HG02852 (cell line): ENCODE data around the gene PLAU.
"Not testable (repeated sequence)": the region's sequence is repeated elsewhere in the genome, so short reads cannot be mapped to it uniquely, and the experiment has no call there.

Experiments used
- ATAC-seq: cut with Tn5 transposase; IDR thresholded peaks from one replicate; pipeline ENCODE4 v1.9.1; 2021; ENCODE audit warnings: mild to moderate bottlenecking, moderate library complexity; ENCODE audit not compliant: unreplicated experiment

The PLAU gene

DNA sequence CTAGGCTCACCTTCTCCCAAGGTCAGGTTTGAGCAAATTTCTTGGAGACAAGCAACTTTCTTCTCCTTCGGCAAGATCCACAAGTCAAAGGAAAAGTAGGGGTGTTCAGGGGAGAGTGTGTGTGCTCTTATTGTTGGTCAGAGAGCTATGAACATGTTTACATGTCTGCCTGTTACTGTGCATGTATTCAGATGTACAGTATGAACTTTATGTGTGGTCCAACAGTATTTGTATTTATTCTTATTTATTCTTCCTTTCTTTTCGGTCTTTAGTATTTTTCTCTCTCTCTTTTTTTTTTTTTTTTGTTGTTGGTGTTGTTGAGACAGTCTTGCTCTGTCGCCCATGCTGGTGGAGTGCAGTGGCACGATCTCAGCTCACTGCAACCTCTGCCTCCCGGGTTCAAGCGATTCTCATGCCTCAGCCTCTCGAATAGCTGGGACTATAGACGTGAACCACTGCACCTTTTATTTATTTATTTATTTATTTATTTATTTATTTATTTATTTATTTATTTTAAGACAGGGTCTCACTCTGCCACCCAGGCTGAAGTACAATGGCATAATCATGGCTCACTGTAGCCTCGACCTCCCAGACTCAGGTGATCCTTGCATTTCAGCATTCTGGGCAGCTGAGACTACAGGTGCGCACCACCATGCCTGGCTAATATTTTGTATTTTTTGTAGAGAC is 38.2 kb downstream of the PLAU start:
- ATAC-seq, result no peak

GRCh38 chr10:73950155-73950948 is 39.4 kb downstream of the PLAU start:
- ATAC-seq, result no peak

DNA sequence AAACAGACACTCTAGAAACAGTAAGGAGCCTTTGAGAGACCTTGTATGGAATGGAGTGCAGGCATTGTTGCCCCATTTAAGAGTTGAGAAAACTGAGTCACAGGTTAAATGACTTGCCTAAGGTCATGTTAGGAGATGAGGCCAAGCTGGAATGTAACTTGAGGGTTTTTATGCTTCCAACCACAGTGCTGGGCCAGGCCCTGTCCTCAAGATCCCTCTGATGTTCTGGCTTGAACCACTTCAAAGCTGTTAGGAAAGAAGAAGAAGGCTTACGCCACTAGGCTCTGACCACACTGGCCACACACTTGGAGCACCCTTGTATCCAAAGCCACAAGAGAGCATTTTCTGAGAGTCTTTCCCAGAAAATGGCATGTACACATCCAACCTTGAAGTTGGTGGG is 42.7 kb downstream of the PLAU start:
- ATAC-seq, result no peak

DNA sequence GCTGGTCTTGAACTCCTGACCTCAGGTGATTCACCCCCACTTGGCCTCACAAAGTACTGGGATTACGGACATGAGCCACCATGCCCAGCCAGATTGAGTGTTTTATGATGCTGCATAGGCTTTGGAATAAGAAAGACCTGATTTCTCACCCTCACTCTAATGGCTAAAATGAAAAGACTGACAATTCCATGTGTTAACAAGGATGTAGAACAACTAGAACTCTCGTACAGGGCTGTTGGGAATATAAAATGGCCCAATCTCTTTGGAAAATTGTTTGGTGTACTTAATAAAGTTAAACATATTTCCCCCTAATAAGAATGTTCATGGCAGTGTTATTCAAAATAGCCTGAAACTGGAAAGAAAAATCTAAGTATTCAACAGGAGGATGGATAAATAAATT is 43.8 kb downstream of the PLAU start:
- ATAC-seq, result no peak

DNA sequence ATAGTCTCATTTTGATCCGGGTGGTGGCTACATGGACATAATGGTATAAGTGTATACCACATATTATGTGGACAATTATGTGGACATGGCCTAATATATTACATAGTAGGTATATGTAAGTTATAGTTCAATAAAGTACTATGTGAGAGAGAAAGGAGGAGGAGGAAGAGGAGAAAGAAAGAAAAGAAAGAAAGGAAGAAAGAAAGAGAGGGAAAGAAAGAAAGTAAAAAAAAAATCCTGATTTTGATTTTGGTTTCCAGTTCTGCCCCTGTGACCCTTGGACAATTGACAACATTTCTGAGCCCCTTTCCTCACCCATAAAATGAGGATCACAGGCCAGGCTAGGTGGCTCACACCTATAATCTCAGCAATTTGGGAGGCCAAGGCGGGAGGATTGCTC is 44.8 kb downstream of the PLAU start:
- ATAC-seq, result no peak

GRCh38 chr10:73956476-73957359 is 45.8 kb downstream of the PLAU start:
- ATAC-seq, result no peak

DNA sequence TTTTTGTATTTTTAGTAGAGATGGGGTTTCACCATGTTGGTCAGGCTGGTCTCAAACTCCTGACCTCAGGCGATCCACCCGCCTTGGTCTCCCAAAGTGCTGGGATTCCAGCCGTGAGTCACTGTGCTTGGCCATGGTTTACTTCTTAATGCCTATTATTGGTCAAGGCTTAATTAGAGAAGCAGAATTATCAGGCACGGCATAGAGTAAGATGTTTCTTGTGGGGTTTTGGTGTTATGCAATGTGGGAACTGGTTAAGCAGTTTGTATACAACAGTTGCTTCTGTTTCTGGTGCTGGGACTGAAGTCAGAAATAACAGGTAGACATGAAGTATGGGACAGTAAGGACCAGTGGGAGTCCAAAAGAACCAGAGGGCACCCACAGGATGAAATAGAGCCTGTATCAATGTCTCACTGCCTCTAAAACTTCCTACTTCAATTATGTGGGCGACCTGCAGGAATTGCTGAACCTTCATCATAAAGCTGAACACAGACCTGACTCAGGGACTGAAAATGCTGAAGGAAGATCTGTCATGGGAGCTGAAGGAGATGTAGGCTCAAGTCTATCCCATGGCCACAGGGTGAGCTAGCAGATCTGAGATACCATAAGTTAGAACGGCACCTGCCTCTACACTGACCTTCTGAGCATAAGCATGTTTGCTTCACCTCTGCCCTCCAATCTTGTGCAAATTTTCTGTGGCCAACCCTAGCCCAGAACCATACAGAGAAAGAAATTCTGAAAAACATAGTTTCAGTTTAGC is 48.7 kb downstream of the PLAU start:
- ATAC-seq, result no peak

- no peak for ATAC-seq
Measured at GRCh38 chr10:73962386-73962785, 51.5 kb downstream of the PLAU start.

- not testable (repeated sequence) for ATAC-seq
Measured at GRCh38 chr10:73963533-73963932, 52.6 kb downstream of the PLAU start.

DNA sequence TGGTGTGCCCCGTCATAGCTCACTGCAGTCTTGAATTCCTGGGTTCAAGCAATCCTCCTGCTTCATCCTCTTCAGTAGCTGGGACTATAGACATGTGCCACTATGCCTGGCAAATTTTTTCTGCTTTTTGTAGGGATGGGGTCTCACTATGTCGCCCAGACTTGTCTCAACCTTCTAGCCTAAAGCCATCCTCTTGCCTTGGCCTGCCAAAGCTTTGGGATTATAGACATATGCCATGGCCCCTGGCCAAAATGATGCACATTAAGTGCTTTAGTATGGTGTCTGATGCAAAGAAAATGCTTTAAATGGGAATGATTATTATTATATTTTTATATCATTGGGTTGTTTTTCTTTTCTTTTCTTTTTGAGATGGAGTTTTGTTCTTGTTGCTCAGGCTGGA is 53.8 kb downstream of the PLAU start:
- no peak for ATAC-seq

DNA sequence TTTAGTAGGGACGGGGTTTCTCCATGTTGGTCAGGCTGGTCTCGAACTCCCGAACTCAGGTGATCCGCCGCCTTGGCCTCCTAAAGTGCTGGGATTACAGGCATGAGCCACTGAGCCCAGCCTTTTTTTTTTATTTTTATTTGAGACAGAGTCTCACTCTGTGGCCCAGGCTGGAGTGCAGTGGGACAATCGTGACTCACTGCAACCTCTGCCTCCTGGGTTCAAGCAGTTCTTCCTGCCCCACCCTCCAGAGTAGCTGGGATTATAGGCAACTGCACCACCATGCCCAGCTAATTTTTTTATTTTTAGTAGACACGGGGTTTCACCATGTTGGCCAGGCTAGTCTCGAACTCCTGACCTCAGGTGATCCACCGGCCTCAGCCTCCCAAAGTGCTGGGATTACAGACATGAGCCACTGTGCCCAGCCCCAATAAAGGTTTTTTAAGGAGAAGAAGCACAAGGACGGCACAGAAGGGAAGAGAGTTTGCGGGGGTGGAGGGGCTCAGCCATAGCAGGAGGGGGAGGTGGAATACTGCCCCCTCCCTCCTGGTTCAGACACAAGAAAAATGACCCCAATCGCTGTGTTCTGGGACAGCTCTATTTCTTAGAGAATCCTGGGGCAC is 54.4 kb downstream of the PLAU start:
- ATAC-seq, result not testable (repeated sequence)

GRCh38 chr10:73965890-73966768 is 55.2 kb downstream of the PLAU start:
- no peak for ATAC-seq

DNA sequence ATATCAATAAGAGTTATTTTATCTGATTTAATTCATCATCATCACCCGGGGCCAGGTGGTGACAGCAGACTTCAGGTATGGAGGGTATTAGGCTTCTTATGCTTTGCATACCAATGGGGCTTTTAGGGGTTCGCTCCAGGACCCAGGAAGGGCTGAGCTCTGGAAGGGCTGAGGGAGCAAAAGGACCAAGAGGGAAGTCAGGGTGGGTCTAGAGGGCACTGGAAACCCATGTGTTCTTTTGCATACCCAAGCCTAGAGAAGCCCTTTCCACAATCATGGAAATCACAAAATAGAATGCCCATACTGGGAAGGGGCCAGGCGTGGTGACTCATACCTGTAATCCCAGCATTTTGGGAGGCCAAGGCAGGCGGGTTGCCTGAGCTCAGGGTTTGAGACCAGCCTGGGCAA is 56.1 kb downstream of the PLAU start:
- no peak for ATAC-seq
